ENCODE measurements around the gene TSPEAR.

DNA sequence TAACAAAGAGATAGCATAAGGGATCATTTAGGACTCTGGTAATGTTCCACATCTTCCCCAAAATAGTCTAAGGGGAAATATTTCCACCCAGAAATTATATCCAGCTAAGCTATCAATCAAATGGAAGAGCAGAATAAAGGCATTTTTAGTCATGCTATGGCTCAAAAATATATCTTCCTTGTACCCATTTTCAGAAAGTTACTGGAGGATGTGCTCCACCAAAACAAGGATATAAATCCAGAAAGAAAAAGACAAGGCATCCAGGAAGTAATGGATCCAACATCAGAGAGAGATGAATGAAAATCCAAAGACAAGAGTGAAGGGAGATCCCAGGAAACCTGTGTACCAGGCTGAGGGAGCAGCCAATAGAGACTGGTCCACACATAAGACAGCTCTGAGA, 102.2 kb downstream of the TSPEAR start:
- TF ChIP-seq TAF1 (IDR thresholded peaks at IDR 0.05; ENCODE audit: borderline replicate concordance, insufficient read depth, low read length) (no peak), POLR2AphosphoS5 (IDR thresholded peaks at IDR 0.05; ENCODE audit: low read depth, low read length) (no peak)
- TF ChIP-seq, protein P1, sequence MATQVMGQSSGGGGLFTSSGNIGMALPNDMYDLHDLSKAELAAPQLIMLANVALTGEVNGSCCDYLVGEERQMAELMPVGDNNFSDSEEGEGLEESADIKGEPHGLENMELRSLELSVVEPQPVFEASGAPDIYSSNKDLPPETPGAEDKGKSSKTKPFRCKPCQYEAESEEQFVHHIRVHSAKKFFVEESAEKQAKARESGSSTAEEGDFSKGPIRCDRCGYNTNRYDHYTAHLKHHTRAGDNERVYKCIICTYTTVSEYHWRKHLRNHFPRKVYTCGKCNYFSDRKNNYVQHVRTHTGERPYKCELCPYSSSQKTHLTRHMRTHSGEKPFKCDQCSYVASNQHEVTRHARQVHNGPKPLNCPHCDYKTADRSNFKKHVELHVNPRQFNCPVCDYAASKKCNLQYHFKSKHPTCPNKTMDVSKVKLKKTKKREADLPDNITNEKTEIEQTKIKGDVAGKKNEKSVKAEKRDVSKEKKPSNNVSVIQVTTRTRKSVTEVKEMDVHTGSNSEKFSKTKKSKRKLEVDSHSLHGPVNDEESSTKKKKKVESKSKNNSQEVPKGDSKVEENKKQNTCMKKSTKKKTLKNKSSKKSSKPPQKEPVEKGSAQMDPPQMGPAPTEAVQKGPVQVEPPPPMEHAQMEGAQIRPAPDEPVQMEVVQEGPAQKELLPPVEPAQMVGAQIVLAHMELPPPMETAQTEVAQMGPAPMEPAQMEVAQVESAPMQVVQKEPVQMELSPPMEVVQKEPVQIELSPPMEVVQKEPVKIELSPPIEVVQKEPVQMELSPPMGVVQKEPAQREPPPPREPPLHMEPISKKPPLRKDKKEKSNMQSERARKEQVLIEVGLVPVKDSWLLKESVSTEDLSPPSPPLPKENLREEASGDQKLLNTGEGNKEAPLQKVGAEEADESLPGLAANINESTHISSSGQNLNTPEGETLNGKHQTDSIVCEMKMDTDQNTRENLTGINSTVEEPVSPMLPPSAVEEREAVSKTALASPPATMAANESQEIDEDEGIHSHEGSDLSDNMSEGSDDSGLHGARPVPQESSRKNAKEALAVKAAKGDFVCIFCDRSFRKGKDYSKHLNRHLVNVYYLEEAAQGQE (IDR thresholded peaks at IDR 0.05; ENCODE audit: insufficient read depth in 1 of 2, low read depth in 2 of 2, low read length in 2 of 2) = no peak

All from PFSK-1 (cell line).